NCI-H2196 (cell line): ENCODE measurements around the gene CCDC40.
A peak's percentile ranks its signal among the peaks of the same experiment; 100 is the strongest.

Experiments
- DNase-seq: peaks from one replicate; lab custom pipeline; 2025; ENCODE audit not compliant: unreplicated experiment; lab: John Stamatoyannopoulos, UW

Gene CCDC40

DNA sequence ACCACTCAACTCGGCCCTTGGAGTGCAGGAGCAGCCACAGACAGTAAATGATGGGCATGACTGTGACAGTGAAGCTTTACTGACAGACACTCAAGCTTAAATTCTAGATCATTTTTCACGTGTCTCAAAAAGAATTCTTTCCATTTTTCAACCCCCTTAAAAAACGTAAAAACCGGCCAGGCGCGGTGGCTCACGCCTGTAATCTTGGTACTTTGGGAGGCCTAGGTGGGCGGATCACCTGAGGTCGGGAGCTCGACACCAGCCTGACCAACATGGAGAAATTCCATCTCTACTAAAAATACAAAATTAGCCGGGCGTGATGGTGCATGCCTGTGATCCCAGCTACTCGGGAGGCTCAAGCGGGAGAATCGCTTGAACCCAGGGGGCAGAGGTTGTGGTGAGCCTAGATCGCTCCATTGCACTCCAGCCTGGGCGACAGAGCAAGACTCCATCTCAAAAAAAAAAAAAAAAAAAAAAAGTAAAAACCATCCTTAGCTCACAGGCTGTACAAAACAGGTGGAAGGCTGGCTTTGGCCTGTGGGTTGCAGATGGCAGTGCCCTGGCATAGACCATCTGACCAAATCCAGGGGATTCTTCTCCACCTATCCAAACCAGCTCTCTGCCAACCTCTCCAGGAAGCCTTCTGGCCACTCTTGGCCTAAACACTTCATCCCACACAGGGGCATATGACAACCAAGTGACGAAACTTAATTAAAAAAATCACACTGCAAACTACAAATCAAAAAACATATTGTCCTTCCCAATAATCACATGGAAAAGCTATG lies 19.0 kb upstream of the CCDC40 start:
- no peak for DNase-seq

- no peak for DNase-seq
Observed at GRCh38 chr17:80018917-80019651, 17.4 kb upstream of the CCDC40 start.

DNA sequence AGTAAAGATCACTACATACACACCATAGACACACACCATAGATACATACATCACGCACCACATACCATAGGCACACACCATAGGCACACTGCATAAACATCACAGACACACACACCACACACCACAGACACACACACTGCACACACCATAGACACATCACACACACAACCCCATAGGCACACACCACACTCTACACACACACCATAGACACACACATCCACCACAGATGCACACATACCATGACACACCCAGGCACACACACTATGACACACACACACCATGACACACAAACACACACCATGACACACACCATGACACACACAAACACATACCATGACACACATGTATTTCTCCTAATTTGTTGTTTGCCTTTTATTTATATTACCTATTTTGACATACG lies 14.8 kb upstream of the CCDC40 start:
- DNase-seq: no peak

- no peak for DNase-seq
Observed at GRCh38 chr17:80023481-80024205, 12.8 kb upstream of the CCDC40 start.

- no peak for DNase-seq
Observed at GRCh38 chr17:80024206-80024972, 12.1 kb upstream of the CCDC40 start.

GRCh38 chr17:80025140-80025539 lies 11.3 kb upstream of the CCDC40 start:
- peak; percentile 77 for DNase-seq

- DNase-seq: peak; percentile 82
Observed at GRCh38 chr17:80025796-80026195, 10.6 kb upstream of the CCDC40 start.

DNA sequence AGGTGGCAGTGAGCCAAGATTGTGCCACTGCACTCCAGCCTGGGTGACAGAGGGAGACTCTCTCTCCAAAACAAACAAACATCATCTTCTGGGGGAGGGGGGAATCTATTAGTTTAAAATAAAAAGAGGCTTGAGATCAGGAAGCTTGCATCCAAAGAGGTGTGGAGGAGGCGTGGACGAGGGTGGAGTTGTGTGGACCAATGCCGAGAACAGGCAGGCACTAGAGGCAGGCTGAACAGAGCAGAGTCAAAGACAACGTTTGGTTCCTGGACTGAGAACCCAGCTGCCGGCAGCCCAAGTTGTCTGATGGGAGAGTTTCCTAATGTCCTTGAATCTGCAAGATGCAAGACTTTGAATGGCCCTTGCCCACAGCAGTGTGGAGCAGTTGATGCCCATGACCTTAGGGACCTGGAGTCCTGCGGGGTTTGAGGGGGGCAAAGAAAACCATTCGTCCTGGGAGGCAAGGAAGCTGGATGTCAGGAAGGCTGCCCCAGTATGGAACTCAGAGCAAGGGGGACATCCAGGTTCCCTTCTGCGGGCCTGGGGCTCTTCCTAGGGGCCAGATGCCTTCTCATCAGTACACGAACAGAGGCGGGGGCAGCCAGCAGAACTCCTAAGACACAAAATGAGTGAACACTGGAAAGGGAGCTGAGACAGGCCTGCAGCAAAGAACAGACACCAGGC lies 9.9 kb upstream of the CCDC40 start:
- DNase-seq: peak; percentile 93

- no peak for DNase-seq
Observed at GRCh38 chr17:80027043-80027435, 9.4 kb upstream of the CCDC40 start.

DNA sequence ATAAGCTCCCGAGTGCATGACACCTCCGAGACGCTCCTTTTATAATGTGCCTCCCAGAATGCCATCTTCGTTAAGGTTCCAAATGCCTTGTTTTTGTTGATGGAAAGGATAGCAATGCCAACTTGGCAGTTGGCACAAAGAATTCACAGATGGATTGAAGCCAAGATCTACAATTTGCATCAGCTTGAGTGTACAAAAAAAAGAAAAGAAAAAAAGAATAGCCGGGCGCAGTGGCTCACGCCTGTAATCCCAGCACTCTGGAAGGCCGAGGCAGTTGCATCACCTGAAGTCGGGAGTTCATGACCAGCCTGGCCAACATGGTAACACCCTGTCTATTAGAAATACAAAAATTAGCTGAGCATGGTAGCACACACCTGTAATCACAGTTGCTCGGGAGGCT lies 8.4 kb upstream of the CCDC40 start:
- peak; percentile 79 for DNase-seq

GRCh38 chr17:80029258-80029974 lies 7.0 kb upstream of the CCDC40 start:
- DNase-seq: peak; percentile 80

GRCh38 chr17:80030730-80031410 lies 5.6 kb upstream of the CCDC40 start:
- peak; percentile 97 for DNase-seq

- no peak for DNase-seq
Observed at GRCh38 chr17:80031691-80032430, 4.6 kb upstream of the CCDC40 start.

- DNase-seq: no peak
Observed at GRCh38 chr17:80032614-80033171, 3.7 kb upstream of the CCDC40 start.

DNA sequence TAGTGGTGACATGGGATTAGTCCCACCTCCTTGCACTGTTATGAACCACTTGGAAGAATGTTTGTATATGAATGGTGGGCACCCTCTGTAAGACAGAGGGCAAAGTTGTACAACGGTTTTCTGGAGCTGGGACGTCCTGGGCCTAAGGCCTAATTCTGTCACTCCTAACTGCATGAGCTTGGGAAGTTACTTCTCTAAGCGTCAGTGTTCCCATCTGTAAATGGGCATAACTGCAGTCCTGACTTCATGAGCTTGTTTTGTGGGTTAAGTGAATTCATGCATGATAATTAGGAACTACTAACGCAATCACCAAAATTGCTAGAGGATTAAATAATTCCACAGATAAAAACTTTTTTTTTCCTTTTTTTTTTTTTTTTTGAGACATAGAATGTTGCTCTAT lies 2.6 kb upstream of the CCDC40 start:
- no peak for DNase-seq

DNA sequence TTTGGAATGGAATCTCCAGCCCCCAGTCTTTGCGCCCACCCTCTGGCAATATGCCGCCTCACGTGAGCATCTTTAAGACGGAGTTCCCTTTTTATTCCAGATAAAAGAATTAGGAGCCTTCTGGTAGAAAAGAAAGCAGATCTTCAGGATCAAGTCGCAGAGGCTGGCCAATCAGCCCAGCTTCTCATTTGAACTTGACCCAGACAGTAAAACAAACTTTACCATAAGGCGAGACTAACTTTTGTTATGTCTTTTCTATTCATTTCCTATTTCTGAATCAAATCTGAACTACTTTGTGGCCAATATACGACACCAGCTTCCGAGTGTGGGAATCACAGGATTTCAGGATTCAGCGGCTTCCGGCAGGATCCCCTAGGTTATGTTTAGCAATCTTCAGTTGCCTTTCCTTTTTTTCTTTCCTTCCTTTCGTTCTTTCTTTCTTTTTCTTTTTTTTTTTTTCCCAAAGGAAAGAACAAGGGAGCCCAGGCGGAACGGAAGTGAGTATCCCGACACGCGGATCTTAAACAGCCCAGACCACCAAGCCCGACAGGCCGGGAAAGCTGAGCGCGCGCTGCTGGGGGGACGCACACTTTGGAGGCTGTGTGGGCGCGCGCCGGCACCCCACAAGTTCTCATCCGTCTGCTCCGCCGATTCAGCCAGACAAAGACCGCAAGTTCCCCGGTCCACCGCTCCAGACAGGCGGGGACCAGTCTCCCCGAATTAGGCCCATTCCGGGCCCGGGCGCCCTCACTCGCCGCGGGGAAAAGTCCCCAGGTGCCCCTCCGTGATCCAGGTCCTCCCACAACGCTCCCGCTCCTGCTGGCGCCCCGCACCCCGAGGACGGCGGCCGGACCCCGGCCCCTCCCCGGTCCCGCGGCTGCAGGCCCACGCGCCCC lies 1.4 kb upstream of the CCDC40 start:
- DNase-seq: no peak

DNA sequence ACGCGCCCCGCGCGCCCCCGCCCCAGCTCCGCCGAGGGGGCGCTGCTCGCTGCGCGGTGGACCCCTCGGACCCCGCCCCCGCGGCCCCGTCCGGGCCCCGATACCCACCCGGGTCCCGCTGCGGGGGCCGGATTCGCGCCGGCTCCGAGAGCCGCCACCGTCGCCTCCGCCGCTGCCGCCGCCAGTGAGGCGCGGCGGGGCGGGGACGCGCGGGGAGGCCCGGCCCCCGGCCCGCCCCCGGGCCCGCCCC lies 830 bp upstream of the CCDC40 start, which contains the start of gene TBC1D16:
TSS of gene TBC1D16 (minus strand) at position 186 of the 250 bp plus-strand sequence. CDS start 22,325 bp downstream, outside the sequence.
- DNase-seq: no peak
